Measurements from ENCODE around the gene SHF. TPM values are rescaled to one million over a fixed set of nuclear protein-coding genes. Genes with fewer than 3 reads are reported as not detected.

Gene SHF
- total RNA-seq, 1 donor from 2014 or later = 61.1 TPM

GRCh38 chr15:45201557-45201859, 13.7 kb upstream of the SHF start:
- Mint-ChIP-seq H3K36me3 (ENCODE audit: insufficient read depth) (no peaks in the 10 kb centered on the region), H3K9me3 (ENCODE audit: low read depth) (no peaks in the 10 kb centered on the region), H3K4me1 (ENCODE audit: low read depth) (peaks cover 3% of the 10 kb centered on the region), H3K27ac (no peak overlapping the region), H3K27me3 (no peaks in the 10 kb centered on the region), H3K4me3 (ENCODE audit: low read depth) (no peak overlapping the region)
- no peak for DNase-seq (ENCODE audit: low spot score, unreplicated experiment)
- no peak for TF ChIP-seq CTCF (IDR thresholded peaks at IDR 0.05; ENCODE audit: unreplicated experiment)

GRCh38 chr15:45200799-45201556, 13.2 kb upstream of the SHF start:
- Mint-ChIP-seq H3K27ac (no peak overlapping the region), H3K36me3 (ENCODE audit: insufficient read depth) (no peaks in the 10 kb centered on the region), H3K4me1 (ENCODE audit: low read depth) (peaks cover 3% of the 10 kb centered on the region), H3K4me3 (ENCODE audit: low read depth) (no peak overlapping the region), H3K9me3 (ENCODE audit: low read depth) (no peaks in the 10 kb centered on the region), H3K27me3 (no peaks in the 10 kb centered on the region)
- no peak for TF ChIP-seq CTCF (IDR thresholded peaks at IDR 0.05; ENCODE audit: unreplicated experiment)
- DNase-seq (ENCODE audit: low spot score, unreplicated experiment) = peak; percentile 45

- H3K27me3 Mint-ChIP-seq = no peaks in the 10 kb centered on the region
- no peaks in the 10 kb centered on the region for H3K36me3 Mint-ChIP-seq (ENCODE audit: insufficient read depth)
- no peak for TF ChIP-seq CTCF (IDR thresholded peaks at IDR 0.05; ENCODE audit: unreplicated experiment)
- peaks cover 3% of the 10 kb centered on the region for H3K4me1 Mint-ChIP-seq (ENCODE audit: low read depth)
- no peaks in the 10 kb centered on the region for H3K9me3 Mint-ChIP-seq (ENCODE audit: low read depth)
- DNase-seq (ENCODE audit: low spot score, unreplicated experiment) = peak; percentile 97
- H3K27ac Mint-ChIP-seq = no peak overlapping the region
- no peak overlapping the region for H3K4me3 Mint-ChIP-seq (ENCODE audit: low read depth)
These were observed 12.4 kb upstream of the SHF start for GRCh38 chr15:45200001-45200798.

GRCh38 chr15:45199136-45199810, 11.5 kb upstream of the SHF start:
- H3K27ac Mint-ChIP-seq = no peak overlapping the region
- no peak for DNase-seq (ENCODE audit: low spot score, unreplicated experiment)
- no peaks in the 10 kb centered on the region for H3K9me3 Mint-ChIP-seq (ENCODE audit: low read depth)
- H3K4me1 Mint-ChIP-seq (ENCODE audit: low read depth) = peaks cover 3% of the 10 kb centered on the region
- no peaks in the 10 kb centered on the region for H3K36me3 Mint-ChIP-seq (ENCODE audit: insufficient read depth)
- TF ChIP-seq CTCF (IDR thresholded peaks at IDR 0.05; ENCODE audit: unreplicated experiment) = no peak
- no peak overlapping the region for H3K4me3 Mint-ChIP-seq (ENCODE audit: low read depth)
- H3K27me3 Mint-ChIP-seq = no peaks in the 10 kb centered on the region

- H3K4me3 Mint-ChIP-seq (ENCODE audit: low read depth) = no peak overlapping the region
- no peaks in the 10 kb centered on the region for H3K36me3 Mint-ChIP-seq (ENCODE audit: insufficient read depth)
- peaks cover 3% of the 10 kb centered on the region for H3K4me1 Mint-ChIP-seq (ENCODE audit: low read depth)
- H3K27me3 Mint-ChIP-seq = no peaks in the 10 kb centered on the region
- TF ChIP-seq CTCF (IDR thresholded peaks at IDR 0.05; ENCODE audit: unreplicated experiment) = peak; percentile 72
- H3K9me3 Mint-ChIP-seq (ENCODE audit: low read depth) = no peaks in the 10 kb centered on the region
- no peak overlapping the region for H3K27ac Mint-ChIP-seq
- peak; percentile 91 for DNase-seq (ENCODE audit: low spot score, unreplicated experiment)
These were observed 10.8 kb upstream of the SHF start for GRCh38 chr15:45198337-45199135.
